GM12878 (cell line): ENCODE measurements around the gene ZFC3H1. TPM values are rescaled to one million over a fixed set of nuclear protein-coding genes. Genes with fewer than 3 reads are reported as not detected.

Source experiments
- BRCA1 ChIP-seq: IDR thresholded peaks from 2 replicates; pipeline ENCODE4 v1.6.1; 2011; ENCODE audit warnings: low read depth, low read length, improper control_type of control experiment
- CHD1 ChIP-seq: IDR thresholded peaks from 2 replicates; pipeline ENCODE4 v1.6.1; 2012; ENCODE audit warnings: low read depth, low read length, improper control_type of control experiment
- DPF2 ChIP-seq: fragments of 450-650 bp; IDR thresholded peaks from 2 replicates; pipeline ENCODE4 v1.6.1; 2017; ENCODE audit warnings: mild to moderate bottlenecking
- IKZF1 ChIP-seq: fragments of 450-650 bp; conservative IDR thresholded peaks from 2 replicates; pipeline ENCODE4 v1.6.1; 2017; ENCODE audit warnings: antibody characterized with exemption, mild to moderate bottlenecking
- RB1 ChIP-seq: fragments of 450-650 bp; formaldehyde crosslinking; IDR thresholded peaks from 2 replicates; pipeline ENCODE4 v1.6.1; 2017; ENCODE audit warnings: mild to moderate bottlenecking, borderline replicate concordance
- ZNF622 ChIP-seq: fragments of 450-650 bp; IDR thresholded peaks from 2 replicates; pipeline ENCODE4 v1.6.1; 2017; ENCODE audit warnings: mild to moderate bottlenecking, inconsistent platforms
- polyA plus RNA-seq, 11 experiments: library from polyadenylated mRNA; depleted of rRNA in 4 of 11; unstranded in 6 of 11; stranded (reverse) in 5 of 11; fragments of >200 nt; fragmentation: Nextera tagmentation in 4 of 11; fragmentation: Illumina TruSeq in 1 of 11; extraction: Ambion mirVana in 4 of 11; extraction: Trizol in 1 of 11; gene quantifications; 1 replicate in 1 of 11; 2 replicates in 10 of 11; pipeline versions ENCODE4 v1.2.1 to v1.2.3, GENCODE V29; 2011 to 2016; ENCODE audit warnings: inconsistent platforms in 2 of 11, missing spikeins in 2 of 11, low read depth in 1 of 11
- total RNA-seq, 4 experiments: library from RNA; depleted of rRNA in 3 of 4; stranded (reverse); fragments of >200 nt in 3 of 4; fragmentation: Illumina TruSeq in 1 of 4; extraction: Trizol in 1 of 4; gene quantifications; 2 replicates each; pipeline versions ENCODE4 v1.2.1 to v1.2.3, GENCODE V29; 2013 to 2021
- TF ChIP-seq, protein P1 (sequence below), 3 experiments: IDR thresholded peaks in 2 of 3; conservative IDR thresholded peaks in 1 of 3; 2 replicates each; pipeline ENCODE4 v1.5.1; 2011; ENCODE audit warnings: low read depth in 3 of 3, low read length in 3 of 3, mild to moderate bottlenecking in 3 of 3, control low read depth in 2 of 3, moderate library complexity in 2 of 3, inconsistent platforms in 1 of 3, mixed read lengths in 1 of 3; ENCODE audit not compliant: control insufficient read depth in 2 of 3, insufficient read depth in 1 of 3; ENCODE audit errors: extremely low read depth in 1 of 3
- TF ChIP-seq, protein P2 (sequence below): fragments of 450-650 bp; IDR thresholded peaks from 2 replicates; pipeline ENCODE4 v1.6.1; 2014; ENCODE audit warnings: mild to moderate bottlenecking
- TF ChIP-seq, protein P3 (sequence below): fragments of 450-650 bp; formaldehyde crosslinking; IDR thresholded peaks from 2 replicates; pipeline ENCODE4 v1.4.0; 2020; ENCODE audit warnings: mild to moderate bottlenecking, moderate library complexity
- TF ChIP-seq, protein P4 (sequence below): fragments of 450-650 bp; IDR thresholded peaks from 2 replicates; pipeline ENCODE4 v1.6.1; 2017; ENCODE audit warnings: mild to moderate bottlenecking, moderate library complexity
- TF ChIP-seq, protein P5 (sequence below): fragments of 450-650 bp; formaldehyde crosslinking; IDR thresholded peaks from 2 replicates; pipeline ENCODE4 v1.5.0; 2022; ENCODE audit warnings: mild to moderate bottlenecking, missing genetic modification characterization
- TF ChIP-seq, protein P6 (sequence below): IDR thresholded peaks from 2 replicates; pipeline ENCODE4 v1.6.1; 2011; ENCODE audit warnings: mild to moderate bottlenecking, low read depth, low read length, moderate library complexity; ENCODE audit not compliant: insufficient replicate concordance

ZFC3H1 gene
- total and polyA plus RNA-seq, 10 of the 15 experiments (the other 5 are each of a cell fraction or from before 2014, with no cell fraction given): 11.2 to 88.7 (median 25.9) TPM

DNA sequence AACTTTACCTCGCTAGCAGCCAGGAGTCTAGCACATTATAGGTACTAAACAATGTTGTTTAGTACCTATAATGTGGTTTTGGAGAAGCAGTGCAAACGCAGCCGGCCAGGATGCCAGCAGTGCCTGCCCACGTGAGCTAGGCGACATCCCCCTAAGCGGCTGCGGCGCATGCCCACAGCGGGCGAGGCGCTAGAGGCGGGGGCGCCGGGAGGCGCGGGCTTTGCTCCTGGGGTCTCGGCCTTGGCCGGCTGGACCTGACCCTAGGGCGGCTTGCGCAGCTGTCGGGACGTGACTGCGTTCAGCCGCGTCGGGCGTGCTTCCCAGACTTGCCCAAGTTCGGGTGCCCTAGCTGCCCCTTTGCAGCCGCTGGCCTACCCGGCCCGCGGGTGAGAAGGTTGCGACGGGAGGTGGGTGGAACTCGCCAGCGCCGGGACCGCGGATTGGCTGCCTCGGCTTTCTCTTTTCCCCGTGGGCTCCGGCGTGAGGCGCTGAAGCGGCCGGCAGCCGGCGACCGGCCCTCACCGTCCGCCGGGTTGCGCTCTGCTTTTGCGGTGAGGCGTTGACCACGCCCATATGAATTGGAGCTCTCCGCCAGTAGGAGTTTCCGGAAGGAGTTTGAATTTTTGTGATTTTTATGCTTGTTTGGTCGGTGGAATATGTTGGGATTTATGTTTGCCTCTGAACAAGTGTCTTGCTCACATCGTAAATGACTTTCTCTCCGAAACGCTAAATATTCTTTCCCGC lies 22.4 kb upstream of the ZFC3H1 start, which contains the start of gene TMEM19 (continued):
- TF ChIP-seq, protein P1, sequence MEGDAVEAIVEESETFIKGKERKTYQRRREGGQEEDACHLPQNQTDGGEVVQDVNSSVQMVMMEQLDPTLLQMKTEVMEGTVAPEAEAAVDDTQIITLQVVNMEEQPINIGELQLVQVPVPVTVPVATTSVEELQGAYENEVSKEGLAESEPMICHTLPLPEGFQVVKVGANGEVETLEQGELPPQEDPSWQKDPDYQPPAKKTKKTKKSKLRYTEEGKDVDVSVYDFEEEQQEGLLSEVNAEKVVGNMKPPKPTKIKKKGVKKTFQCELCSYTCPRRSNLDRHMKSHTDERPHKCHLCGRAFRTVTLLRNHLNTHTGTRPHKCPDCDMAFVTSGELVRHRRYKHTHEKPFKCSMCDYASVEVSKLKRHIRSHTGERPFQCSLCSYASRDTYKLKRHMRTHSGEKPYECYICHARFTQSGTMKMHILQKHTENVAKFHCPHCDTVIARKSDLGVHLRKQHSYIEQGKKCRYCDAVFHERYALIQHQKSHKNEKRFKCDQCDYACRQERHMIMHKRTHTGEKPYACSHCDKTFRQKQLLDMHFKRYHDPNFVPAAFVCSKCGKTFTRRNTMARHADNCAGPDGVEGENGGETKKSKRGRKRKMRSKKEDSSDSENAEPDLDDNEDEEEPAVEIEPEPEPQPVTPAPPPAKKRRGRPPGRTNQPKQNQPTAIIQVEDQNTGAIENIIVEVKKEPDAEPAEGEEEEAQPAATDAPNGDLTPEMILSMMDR (IDR thresholded peaks at IDR 0.05 in 2 of 3, conservative IDR thresholded peaks at IDR 0.05 in 1 of 3; ENCODE audit: control insufficient read depth in 2 of 3, extremely low read depth in 1 of 3, insufficient read depth in 1 of 3, low read depth in 3 of 3, low read length in 3 of 3): peak; percentile 25 to 60 (median 33); a peak in 4 of 6 replicates
- TF ChIP-seq ZNF622 (no peak), IKZF1 (peak; percentile 89), CHD1 (no peak; the same call in 1 of the 2 replicates), RB1 (peak; percentile 69; the same call in 1 of the 2 replicates), DPF2 (peak; percentile 83; the same call in 1 of the 2 replicates), BRCA1 (no peak)
- TF ChIP-seq, protein P2, sequence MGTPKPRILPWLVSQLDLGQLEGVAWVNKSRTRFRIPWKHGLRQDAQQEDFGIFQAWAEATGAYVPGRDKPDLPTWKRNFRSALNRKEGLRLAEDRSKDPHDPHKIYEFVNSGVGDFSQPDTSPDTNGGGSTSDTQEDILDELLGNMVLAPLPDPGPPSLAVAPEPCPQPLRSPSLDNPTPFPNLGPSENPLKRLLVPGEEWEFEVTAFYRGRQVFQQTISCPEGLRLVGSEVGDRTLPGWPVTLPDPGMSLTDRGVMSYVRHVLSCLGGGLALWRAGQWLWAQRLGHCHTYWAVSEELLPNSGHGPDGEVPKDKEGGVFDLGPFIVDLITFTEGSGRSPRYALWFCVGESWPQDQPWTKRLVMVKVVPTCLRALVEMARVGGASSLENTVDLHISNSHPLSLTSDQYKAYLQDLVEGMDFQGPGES: peak; percentile 10; the same call in 1 of the 2 replicates
- TF ChIP-seq, protein P3, sequence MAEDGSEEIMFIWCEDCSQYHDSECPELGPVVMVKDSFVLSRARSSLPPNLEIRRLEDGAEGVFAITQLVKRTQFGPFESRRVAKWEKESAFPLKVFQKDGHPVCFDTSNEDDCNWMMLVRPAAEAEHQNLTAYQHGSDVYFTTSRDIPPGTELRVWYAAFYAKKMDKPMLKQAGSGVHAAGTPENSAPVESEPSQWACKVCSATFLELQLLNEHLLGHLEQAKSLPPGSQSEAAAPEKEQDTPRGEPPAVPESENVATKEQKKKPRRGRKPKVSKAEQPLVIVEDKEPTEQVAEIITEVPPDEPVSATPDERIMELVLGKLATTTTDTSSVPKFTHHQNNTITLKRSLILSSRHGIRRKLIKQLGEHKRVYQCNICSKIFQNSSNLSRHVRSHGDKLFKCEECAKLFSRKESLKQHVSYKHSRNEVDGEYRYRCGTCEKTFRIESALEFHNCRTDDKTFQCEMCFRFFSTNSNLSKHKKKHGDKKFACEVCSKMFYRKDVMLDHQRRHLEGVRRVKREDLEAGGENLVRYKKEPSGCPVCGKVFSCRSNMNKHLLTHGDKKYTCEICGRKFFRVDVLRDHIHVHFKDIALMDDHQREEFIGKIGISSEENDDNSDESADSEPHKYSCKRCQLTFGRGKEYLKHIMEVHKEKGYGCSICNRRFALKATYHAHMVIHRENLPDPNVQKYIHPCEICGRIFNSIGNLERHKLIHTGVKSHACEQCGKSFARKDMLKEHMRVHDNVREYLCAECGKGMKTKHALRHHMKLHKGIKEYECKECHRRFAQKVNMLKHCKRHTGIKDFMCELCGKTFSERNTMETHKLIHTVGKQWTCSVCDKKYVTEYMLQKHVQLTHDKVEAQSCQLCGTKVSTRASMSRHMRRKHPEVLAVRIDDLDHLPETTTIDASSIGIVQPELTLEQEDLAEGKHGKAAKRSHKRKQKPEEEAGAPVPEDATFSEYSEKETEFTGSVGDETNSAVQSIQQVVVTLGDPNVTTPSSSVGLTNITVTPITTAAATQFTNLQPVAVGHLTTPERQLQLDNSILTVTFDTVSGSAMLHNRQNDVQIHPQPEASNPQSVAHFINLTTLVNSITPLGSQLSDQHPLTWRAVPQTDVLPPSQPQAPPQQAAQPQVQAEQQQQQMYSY (CRISPR knock-in tag): no peak
- TF ChIP-seq, protein P4, sequence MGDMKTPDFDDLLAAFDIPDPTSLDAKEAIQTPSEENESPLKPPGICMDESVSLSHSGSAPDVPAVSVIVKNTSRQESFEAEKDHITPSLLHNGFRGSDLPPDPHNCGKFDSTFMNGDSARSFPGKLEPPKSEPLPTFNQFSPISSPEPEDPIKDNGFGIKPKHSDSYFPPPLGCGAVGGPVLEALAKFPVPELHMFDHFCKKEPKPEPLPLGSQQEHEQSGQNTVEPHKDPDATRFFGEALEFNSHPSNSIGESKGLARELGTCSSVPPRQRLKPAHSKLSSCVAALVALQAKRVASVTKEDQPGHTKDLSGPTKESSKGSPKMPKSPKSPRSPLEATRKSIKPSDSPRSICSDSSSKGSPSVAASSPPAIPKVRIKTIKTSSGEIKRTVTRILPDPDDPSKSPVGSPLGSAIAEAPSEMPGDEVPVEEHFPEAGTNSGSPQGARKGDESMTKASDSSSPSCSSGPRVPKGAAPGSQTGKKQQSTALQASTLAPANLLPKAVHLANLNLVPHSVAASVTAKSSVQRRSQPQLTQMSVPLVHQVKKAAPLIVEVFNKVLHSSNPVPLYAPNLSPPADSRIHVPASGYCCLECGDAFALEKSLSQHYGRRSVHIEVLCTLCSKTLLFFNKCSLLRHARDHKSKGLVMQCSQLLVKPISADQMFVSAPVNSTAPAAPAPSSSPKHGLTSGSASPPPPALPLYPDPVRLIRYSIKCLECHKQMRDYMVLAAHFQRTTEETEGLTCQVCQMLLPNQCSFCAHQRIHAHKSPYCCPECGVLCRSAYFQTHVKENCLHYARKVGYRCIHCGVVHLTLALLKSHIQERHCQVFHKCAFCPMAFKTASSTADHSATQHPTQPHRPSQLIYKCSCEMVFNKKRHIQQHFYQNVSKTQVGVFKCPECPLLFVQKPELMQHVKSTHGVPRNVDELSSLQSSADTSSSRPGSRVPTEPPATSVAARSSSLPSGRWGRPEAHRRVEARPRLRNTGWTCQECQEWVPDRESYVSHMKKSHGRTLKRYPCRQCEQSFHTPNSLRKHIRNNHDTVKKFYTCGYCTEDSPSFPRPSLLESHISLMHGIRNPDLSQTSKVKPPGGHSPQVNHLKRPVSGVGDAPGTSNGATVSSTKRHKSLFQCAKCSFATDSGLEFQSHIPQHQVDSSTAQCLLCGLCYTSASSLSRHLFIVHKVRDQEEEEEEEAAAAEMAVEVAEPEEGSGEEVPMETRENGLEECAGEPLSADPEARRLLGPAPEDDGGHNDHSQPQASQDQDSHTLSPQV: no peak; the same call in 1 of the 2 replicates
- TF ChIP-seq, protein P5, sequence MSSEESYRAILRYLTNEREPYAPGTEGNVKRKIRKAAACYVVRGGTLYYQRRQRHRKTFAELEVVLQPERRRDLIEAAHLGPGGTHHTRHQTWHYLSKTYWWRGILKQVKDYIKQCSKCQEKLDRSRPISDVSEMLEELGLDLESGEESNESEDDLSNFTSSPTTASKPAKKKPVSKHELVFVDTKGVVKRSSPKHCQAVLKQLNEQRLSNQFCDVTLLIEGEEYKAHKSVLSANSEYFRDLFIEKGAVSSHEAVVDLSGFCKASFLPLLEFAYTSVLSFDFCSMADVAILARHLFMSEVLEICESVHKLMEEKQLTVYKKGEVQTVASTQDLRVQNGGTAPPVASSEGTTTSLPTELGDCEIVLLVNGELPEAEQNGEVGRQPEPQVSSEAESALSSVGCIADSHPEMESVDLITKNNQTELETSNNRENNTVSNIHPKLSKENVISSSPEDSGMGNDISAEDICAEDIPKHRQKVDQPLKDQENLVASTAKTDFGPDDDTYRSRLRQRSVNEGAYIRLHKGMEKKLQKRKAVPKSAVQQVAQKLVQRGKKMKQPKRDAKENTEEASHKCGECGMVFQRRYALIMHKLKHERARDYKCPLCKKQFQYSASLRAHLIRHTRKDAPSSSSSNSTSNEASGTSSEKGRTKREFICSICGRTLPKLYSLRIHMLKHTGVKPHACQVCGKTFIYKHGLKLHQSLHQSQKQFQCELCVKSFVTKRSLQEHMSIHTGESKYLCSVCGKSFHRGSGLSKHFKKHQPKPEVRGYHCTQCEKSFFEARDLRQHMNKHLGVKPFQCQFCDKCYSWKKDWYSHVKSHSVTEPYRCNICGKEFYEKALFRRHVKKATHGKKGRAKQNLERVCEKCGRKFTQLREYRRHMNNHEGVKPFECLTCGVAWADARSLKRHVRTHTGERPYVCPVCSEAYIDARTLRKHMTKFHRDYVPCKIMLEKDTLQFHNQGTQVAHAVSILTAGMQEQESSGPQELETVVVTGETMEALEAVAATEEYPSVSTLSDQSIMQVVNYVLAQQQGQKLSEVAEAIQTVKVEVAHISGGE (CRISPR knock-in tag): no peak
- TF ChIP-seq, protein P6, sequence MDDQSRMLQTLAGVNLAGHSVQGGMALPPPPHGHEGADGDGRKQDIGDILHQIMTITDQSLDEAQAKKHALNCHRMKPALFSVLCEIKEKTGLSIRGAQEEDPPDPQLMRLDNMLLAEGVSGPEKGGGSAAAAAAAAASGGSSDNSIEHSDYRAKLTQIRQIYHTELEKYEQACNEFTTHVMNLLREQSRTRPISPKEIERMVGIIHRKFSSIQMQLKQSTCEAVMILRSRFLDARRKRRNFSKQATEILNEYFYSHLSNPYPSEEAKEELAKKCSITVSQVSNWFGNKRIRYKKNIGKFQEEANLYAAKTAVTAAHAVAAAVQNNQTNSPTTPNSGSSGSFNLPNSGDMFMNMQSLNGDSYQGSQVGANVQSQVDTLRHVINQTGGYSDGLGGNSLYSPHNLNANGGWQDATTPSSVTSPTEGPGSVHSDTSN: peak; percentile 48
